Left ventricle myocardium inferior (tissue), 1 donor: ENCODE results near the gene QPCTL. TPM values are rescaled to one million over a fixed set of nuclear protein-coding genes. Genes with fewer than 3 reads are reported as not detected.
"Not testable (repeated sequence)": the region's sequence is repeated elsewhere in the genome, so short reads cannot be mapped to it uniquely, and the experiment has no call there.

Experiments
- DNase-seq: peaks from one replicate; pipeline ENCODE4 v3.0.0-alpha.2; 2020
- H3K27ac ChIP-seq: fragments of 200-600 bp; replicated peaks from 2 replicates; pipeline ENCODE4 v1.8.0; 2021
- H3K27me3 ChIP-seq: fragments of 200-600 bp; 2 replicates; pipeline ENCODE4 v1.8.0; 2021; ENCODE audit warnings: low read depth
- H3K36me3 ChIP-seq: fragments of 200-600 bp; 2 replicates; pipeline ENCODE4 v1.8.0; 2021
- H3K4me1 ChIP-seq: fragments of 200-600 bp; 2 replicates; pipeline ENCODE4 v1.8.0; 2021
- H3K4me3 ChIP-seq: fragments of 200-600 bp; 2 replicates; pipeline ENCODE4 v1.8.0; 2021; ENCODE audit warnings: mild to moderate bottlenecking, moderate library complexity
- H3K9me3 ChIP-seq: fragments of 200-600 bp; replicated peaks from 2 replicates; pipeline ENCODE4 v1.8.0; 2021
- CTCF ChIP-seq: fragments of 200-600 bp; IDR thresholded peaks from 2 replicates; pipeline ENCODE4 v1.8.0; 2021; ENCODE audit warnings: antibody characterized with exemption, mild to moderate bottlenecking, borderline replicate concordance
- intact Hi-C: fragments of 100-400 bp; cut with micrococcal nuclease; formaldehyde crosslinking; loops from one replicate; pipeline ENCODE4 v1.11.0; 2022
- microRNA-seq: library from miRNA; unstranded; fragments of <30 nt; microRNA quantifications from one replicate; pipeline ENCODE4 v1.2.0, GENCODE V29; 2020
- total RNA-seq: library from RNA; stranded (reverse); fragmentation: NEBNext Ultra II Directional; extraction: Animal tissue kit (Norgen Biotek cat#: 25700); gene quantifications from one replicate; pipeline ENCODE4 v1.2.1, GENCODE V29; 2021
- donor health status: DM: no; HTN: yes; CAD: no; lungs with severe emphysema.

The QPCTL gene
- total RNA-seq, 1 donor from 2014 or later: 2.2 TPM

GRCh38 chr19:45746866-45747265, 54.4 kb downstream of the QPCTL start:
- H3K27me3 ChIP-seq: no peaks in the 10 kb centered on the region
- intact Hi-C loops: no loop called here
- H3K27ac ChIP-seq: no peak overlapping the region
- TF ChIP-seq CTCF: no peak
- no peak overlapping the region for H3K4me3 ChIP-seq
- no peaks in the 10 kb centered on the region for H3K4me1 ChIP-seq
- no peaks in the 10 kb centered on the region for H3K9me3 ChIP-seq
- H3K36me3 ChIP-seq: no peaks in the 10 kb centered on the region
- DNase-seq: no peak

- Histone ChIP-seq H3K27me3 (no peaks in the 10 kb centered on the region), H3K4me3 (no peak overlapping the region), H3K9me3 (no peaks in the 10 kb centered on the region), H3K36me3 (no peaks in the 10 kb centered on the region), H3K4me1 (no peaks in the 10 kb centered on the region), H3K27ac (no peak overlapping the region)
- DNase-seq: no peak
- TF ChIP-seq CTCF: no peak
- intact Hi-C loops: no loop called here
Observed at GRCh38 chr19:45747513-45747912, 55.0 kb downstream of the QPCTL start.

GRCh38 chr19:45751483-45751882, 59.0 kb downstream of the QPCTL start:
- H3K27ac ChIP-seq, DNase-seq, H3K36me3 ChIP-seq, H3K4me1 ChIP-seq, H3K27me3 ChIP-seq, H3K4me3 ChIP-seq, H3K9me3 ChIP-seq, intact Hi-C loops: not testable (repeated sequence)

GRCh38 chr19:45752639-45753038, 60.2 kb downstream of the QPCTL start:
- H3K9me3 ChIP-seq: no peaks in the 10 kb centered on the region
- DNase-seq: no peak
- intact Hi-C loops: no loop called here

GRCh38 chr19:45753548-45753947, 61.1 kb downstream of the QPCTL start:
- intact Hi-C loops: no loop called here

More at GRCh38 chr19:45752639-45753038, 60.2 kb downstream of the QPCTL start:
- no peak overlapping the region for H3K4me3 ChIP-seq
- H3K27me3 ChIP-seq: no peaks in the 10 kb centered on the region
- H3K4me1 ChIP-seq: no peaks in the 10 kb centered on the region
- no peak for TF ChIP-seq CTCF
- no peak overlapping the region for H3K27ac ChIP-seq
- H3K36me3 ChIP-seq: no peaks in the 10 kb centered on the region

More at GRCh38 chr19:45753548-45753947, 61.1 kb downstream of the QPCTL start:
- Histone ChIP-seq H3K36me3 (no peaks in the 10 kb centered on the region), H3K27ac (no peak overlapping the region), H3K4me1 (no peaks in the 10 kb centered on the region), H3K9me3 (no peaks in the 10 kb centered on the region), H3K4me3 (no peak overlapping the region), H3K27me3 (no peaks in the 10 kb centered on the region)
- DNase-seq: no peak
- TF ChIP-seq CTCF: no peak

Small RNA genes lying within 50 kb of the gene (microRNA-seq; reads per million reads assigned to microRNA genes)
- gene MIR642A (not detected), gene MIR642B (not detected)

Other genes starting within 250 kb of the QPCTL start
- gene FOSB, start 224.7 kb upstream of the QPCTL start, total RNA-seq: 0.33 TPM
- 19.1 TPM for gene RTN2, start 195.6 kb upstream of the QPCTL start, total RNA-seq
- gene PPM1N, start 194.2 kb upstream of the QPCTL start, total RNA-seq: 0.19 TPM
- gene VASP, start 185.2 kb upstream of the QPCTL start, total RNA-seq: 32.8 TPM
- 25.3 TPM for gene OPA3, start 107.9 kb upstream of the QPCTL start, total RNA-seq
- 5.1 TPM for gene GPR4, start 90.5 kb upstream of the QPCTL start, total RNA-seq
- gene EML2, start 53.3 kb upstream of the QPCTL start, total RNA-seq: 48.4 TPM
- gene GIPR, start 24.4 kb upstream of the QPCTL start, total RNA-seq: 4.7 TPM
- gene SNRPD2, start 713 bp upstream of the QPCTL start, total RNA-seq: 249 TPM
- 9.4 TPM for gene FBXO46, start 38.2 kb downstream of the QPCTL start, total RNA-seq
- not detected for gene MEIOSIN, start 40.8 kb downstream of the QPCTL start, total RNA-seq
- gene SIX5, start 76.6 kb downstream of the QPCTL start, total RNA-seq: 21.8 TPM
- gene DMPK, start 89.8 kb downstream of the QPCTL start, total RNA-seq: 284 TPM
- 69.2 TPM for gene DMWD, start 100.2 kb downstream of the QPCTL start, total RNA-seq
- not detected for gene RSPH6A, start 122.6 kb downstream of the QPCTL start, total RNA-seq
- 35.9 TPM for gene SYMPK, start 170.5 kb downstream of the QPCTL start, total RNA-seq
- not detected for gene FOXA3, start 171.7 kb downstream of the QPCTL start, total RNA-seq
- gene IRF2BP1, start 193.5 kb downstream of the QPCTL start, total RNA-seq: 18.5 TPM
- 16.2 TPM for gene MYPOP, start 209.9 kb downstream of the QPCTL start, total RNA-seq
- not detected for gene NANOS2, start 222.1 kb downstream of the QPCTL start, total RNA-seq